Activated CD8-positive, alpha-beta memory T cell treated with anti-CD3 and anti-CD28 coated beads, Interleukin-2, amount 50 U/mL, for 1 hour (primary cell): ENCODE results near the gene EPB41L5.

Experiments
- DNase-seq: peaks from one replicate; pipeline ENCODE4 v3.0.0-alpha.2; 2020; ENCODE audit errors: extremely low read depth

Gene EPB41L5

DNA sequence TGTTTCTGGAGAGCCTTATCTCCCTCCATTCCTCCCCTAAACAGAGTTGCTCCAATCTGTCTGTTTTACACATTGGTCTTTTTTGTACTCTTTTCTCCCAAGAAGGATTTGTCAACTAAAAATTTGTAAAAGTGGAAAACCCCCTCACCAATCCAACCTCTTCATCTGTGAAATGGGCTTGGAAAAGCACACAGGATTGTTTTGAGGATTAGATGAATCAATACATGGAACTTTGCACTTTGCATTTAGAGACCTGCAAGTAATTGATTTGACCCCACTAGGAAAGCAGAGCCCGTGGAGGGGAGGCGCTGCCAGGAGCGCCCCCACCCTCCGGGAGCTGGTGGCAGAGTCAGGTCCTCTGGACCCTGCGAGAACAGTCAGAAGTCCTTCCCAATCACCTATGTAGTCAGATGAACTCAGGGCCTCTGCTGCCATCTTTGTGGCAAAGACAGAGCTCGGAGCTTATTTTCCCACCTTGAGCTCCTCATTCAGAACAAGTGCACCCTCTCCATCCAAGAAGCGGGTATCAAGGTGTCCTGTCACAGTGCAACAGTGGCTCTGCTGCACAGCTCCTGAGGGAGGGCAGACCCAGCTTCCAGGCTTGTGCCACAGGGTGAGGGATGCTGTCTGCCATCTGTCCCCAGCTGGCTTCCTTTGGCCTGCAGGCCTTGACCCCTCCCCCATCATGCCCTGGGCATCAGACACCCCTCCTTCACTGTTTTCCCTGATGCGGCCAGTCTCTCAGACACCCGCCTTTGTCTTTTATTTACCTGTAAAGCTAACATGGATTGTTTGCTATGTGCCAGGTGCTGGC lies 212.1 kb downstream of the EPB41L5 start:
- DNase-seq: no peak

DNA sequence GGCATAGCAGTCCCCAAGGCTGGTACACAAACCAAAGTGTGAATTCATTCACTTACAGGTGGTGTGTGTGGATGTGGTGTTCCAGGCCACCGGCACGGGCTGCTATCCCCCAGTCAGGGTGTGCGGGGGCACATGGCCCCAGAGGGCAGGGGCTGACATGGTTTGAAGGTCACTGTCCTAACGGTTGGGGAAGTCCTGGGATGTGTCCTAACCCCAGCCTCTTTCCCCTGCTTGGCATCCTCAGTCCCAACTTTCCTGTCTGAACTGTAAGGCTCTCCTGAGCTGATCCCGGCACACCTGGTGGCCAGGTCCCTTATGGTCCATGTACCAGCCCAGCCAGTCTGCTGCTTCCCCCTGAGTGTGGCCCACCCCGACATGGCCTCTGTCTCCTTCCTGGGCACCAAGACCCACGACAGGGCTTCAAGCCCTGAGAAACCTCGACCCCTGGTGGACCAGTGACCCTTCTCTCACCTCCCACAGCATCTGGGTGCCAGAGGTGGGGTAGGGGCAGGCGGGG lies 212.7 kb downstream of the EPB41L5 start:
- no peak for DNase-seq

DNA sequence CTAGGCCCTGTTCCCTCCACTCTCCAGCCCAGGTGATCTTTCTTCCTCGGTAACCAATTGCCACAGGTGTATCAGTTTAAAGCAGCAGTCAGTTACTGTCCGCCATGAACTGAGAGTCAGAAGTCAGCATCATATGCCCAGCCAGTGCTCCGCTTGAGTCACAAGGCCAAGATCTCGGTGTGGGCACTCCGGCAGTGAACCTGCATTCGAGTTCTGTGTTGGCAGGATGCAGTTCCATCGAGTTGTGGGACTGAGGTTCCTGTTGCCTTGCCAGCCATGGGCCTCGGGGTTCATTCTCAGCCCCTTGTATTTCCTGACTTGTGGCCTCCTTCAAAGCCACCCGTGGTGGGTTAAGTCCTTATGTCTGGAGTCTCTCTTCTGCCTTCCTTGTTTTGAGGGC lies 213.4 kb downstream of the EPB41L5 start:
- no peak for DNase-seq

DNA sequence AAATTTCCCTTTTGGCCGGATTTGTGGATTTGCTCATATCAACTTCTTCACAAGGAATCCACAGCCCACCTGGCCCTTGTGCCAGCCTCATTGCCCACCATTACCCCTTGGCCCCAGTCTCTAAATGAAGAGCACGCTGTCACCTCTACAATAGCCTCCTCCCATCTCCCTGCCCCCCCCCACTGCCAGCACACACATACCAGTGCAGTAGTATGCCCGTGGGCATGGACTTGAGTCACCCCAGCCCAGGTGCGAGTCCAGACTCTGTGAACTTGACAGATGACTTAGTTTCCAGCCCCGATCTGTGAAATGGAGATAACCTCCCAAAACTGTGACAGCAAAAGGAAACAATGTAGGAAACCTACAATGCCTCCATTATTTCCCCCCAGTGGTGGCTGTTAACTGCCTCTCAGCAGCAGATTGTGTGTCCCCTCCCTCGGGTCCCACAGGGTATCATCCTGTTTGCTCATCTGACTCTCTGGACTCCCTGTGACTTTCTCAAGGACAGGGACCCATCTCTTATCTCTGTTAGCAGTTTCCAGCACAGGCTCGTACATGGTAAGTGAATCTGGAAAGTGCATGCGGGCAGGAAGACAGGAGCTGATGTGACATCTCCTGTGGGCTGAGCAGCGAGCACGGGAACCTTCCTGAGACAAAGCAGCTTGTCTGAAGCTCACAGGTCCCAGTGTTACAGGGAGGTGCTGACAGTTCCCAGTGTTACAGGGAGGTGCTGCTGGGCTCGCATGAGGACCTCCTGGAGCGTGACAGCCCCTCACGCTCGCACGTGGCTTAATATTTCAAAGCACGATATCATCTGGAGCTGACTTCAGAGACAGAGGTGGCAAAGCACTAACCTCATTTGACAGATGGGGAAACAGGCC lies 214.5 kb downstream of the EPB41L5 start:
- DNase-seq: no peak

DNA sequence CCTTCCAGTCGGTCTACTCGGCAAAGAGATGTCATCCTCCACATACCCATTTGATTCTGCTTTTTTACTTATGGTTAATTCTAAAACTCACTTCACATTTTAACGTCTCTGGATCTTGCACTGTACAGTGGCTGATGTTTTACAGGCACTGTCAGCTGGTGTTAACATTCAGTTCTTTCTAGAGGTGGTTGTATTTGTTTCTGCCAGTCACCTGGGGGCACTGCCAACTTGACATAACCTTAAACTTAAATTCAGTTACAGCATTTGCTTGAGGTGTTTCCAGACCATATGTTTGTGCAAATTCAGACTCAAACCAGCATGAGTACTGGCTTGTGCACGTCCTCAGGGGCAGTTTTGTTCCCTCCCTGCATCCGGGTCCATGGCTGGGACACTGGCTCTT lies 215.6 kb downstream of the EPB41L5 start:
- DNase-seq: no peak
